ENCODE data around the gene MICALL1.

MICALL1 gene

GRCh38 chr22:37891926-37892325 lies 14.2 kb upstream of the MICALL1 start:
- H3K9me3 ChIP-seq (ENCODE audit: severe bottlenecking): no peaks in the 10 kb centered on the region
- no peaks in the 10 kb centered on the region for H3K27me3 ChIP-seq (ENCODE audit: insufficient read depth, poor library complexity, severe bottlenecking)
- ATAC-seq (ENCODE audit: low read depth) (no peak), DNase-seq (ENCODE audit: low spot score) (no peak)
- H3K4me1 ChIP-seq (ENCODE audit: insufficient read depth, poor library complexity, severe bottlenecking): peaks cover 34% of the 10 kb centered on the region
- H3K4me3 ChIP-seq (ENCODE audit: severe bottlenecking): no peak overlapping the region
- peak overlapping the region; percentile 98 for H3K27ac ChIP-seq (ENCODE audit: poor library complexity, severe bottlenecking)
- H3K36me3 ChIP-seq (ENCODE audit: low read depth): peaks cover 38% of the 10 kb centered on the region
- TF ChIP-seq, protein P1, sequence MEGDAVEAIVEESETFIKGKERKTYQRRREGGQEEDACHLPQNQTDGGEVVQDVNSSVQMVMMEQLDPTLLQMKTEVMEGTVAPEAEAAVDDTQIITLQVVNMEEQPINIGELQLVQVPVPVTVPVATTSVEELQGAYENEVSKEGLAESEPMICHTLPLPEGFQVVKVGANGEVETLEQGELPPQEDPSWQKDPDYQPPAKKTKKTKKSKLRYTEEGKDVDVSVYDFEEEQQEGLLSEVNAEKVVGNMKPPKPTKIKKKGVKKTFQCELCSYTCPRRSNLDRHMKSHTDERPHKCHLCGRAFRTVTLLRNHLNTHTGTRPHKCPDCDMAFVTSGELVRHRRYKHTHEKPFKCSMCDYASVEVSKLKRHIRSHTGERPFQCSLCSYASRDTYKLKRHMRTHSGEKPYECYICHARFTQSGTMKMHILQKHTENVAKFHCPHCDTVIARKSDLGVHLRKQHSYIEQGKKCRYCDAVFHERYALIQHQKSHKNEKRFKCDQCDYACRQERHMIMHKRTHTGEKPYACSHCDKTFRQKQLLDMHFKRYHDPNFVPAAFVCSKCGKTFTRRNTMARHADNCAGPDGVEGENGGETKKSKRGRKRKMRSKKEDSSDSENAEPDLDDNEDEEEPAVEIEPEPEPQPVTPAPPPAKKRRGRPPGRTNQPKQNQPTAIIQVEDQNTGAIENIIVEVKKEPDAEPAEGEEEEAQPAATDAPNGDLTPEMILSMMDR (IDR thresholded peaks at IDR 0.05; ENCODE audit: poor library complexity, severe bottlenecking): no peak

DNA sequence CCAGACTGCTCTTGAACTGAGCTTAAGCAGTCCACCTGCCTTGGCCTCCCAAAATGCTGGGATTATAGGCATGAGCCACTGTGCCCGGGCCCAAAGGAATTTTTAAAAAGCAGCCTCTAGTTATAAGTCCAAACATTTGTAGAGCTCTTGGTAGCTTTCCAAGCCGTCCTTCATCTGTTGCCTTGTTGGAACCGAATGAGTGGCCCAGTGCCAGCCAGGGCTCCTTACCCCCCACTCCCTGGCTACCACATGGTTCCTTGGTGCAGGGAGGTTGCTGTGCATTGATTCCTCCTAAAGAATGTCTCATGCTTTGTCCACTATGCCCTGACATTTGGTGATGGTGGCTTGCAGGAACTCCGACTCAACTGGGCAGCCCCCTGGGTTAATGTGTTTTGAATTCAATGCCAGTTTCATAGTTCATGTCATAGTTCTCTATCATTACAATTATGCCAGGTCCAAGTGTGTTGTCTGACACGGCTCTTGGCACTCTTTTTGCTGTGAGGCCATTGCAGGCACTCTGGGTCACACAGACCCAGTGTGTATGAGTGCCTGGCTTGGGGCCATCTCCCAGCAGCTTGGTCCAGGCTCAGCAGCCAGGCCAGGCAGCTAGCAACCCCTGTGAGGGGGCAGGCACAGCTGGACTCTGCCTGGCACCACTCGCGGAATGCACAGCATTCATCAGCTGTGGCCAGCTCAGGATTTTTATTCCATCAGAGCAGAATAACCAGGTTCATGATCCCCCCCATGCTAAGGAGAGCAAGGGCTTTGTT lies 13.3 kb upstream of the MICALL1 start:
- TF ChIP-seq, protein P1 (IDR thresholded peaks at IDR 0.05; ENCODE audit: poor library complexity, severe bottlenecking): no peak
- DNase-seq (ENCODE audit: low spot score) (no peak), ATAC-seq (ENCODE audit: low read depth) (no peak)
- peaks cover 34% of the 10 kb centered on the region for H3K36me3 ChIP-seq (ENCODE audit: low read depth)
- H3K27me3 ChIP-seq (ENCODE audit: insufficient read depth, poor library complexity, severe bottlenecking): no peaks in the 10 kb centered on the region
- peaks cover 38% of the 10 kb centered on the region for H3K4me1 ChIP-seq (ENCODE audit: insufficient read depth, poor library complexity, severe bottlenecking)
- H3K4me3 ChIP-seq (ENCODE audit: severe bottlenecking): no peak overlapping the region
- peak overlapping the region; percentile 98 for H3K27ac ChIP-seq (ENCODE audit: poor library complexity, severe bottlenecking)
- H3K9me3 ChIP-seq (ENCODE audit: severe bottlenecking): no peaks in the 10 kb centered on the region

- ATAC-seq (ENCODE audit: low read depth): no peak
- TF ChIP-seq, protein P1 (IDR thresholded peaks at IDR 0.05; ENCODE audit: poor library complexity, severe bottlenecking): no peak
- DNase-seq (ENCODE audit: low spot score): no peak
- H3K27me3 ChIP-seq (ENCODE audit: insufficient read depth, poor library complexity, severe bottlenecking): no peaks in the 10 kb centered on the region
- H3K36me3 ChIP-seq (ENCODE audit: low read depth): peaks cover 25% of the 10 kb centered on the region
- peak overlapping the region; percentile 98 for H3K27ac ChIP-seq (ENCODE audit: poor library complexity, severe bottlenecking)
- H3K9me3 ChIP-seq (ENCODE audit: severe bottlenecking): no peaks in the 10 kb centered on the region
- H3K4me3 ChIP-seq (ENCODE audit: severe bottlenecking): no peak overlapping the region
- H3K4me1 ChIP-seq (ENCODE audit: insufficient read depth, poor library complexity, severe bottlenecking): peaks cover 42% of the 10 kb centered on the region
Measured at GRCh38 chr22:37893583-37893983, 12.5 kb upstream of the MICALL1 start.

- H3K27ac ChIP-seq (ENCODE audit: poor library complexity, severe bottlenecking): peak overlapping the region; percentile 98
Measured at GRCh38 chr22:37894939-37895670, 11.0 kb upstream of the MICALL1 start.

More at GRCh38 chr22:37894939-37895670, 11.0 kb upstream of the MICALL1 start:
- no peak overlapping the region for H3K4me3 ChIP-seq (ENCODE audit: severe bottlenecking)
- no peaks in the 10 kb centered on the region for H3K9me3 ChIP-seq (ENCODE audit: severe bottlenecking)
- peaks cover 10% of the 10 kb centered on the region for H3K36me3 ChIP-seq (ENCODE audit: low read depth)
- no peaks in the 10 kb centered on the region for H3K27me3 ChIP-seq (ENCODE audit: insufficient read depth, poor library complexity, severe bottlenecking)
- ATAC-seq (ENCODE audit: low read depth): peak; percentile 15; the same call in 1 of the 3 replicates
- TF ChIP-seq, protein P1 (IDR thresholded peaks at IDR 0.05; ENCODE audit: poor library complexity, severe bottlenecking): no peak
- H3K4me1 ChIP-seq (ENCODE audit: insufficient read depth, poor library complexity, severe bottlenecking): peaks cover 52% of the 10 kb centered on the region
- DNase-seq (ENCODE audit: low spot score): no peak
